SW 1271 (cell line): ENCODE data around the gene HGF.
"Not testable (repeated sequence)": the region's sequence is repeated elsewhere in the genome, so short reads cannot be mapped to it uniquely, and the experiment has no call there.

Source experiments
- DNase-seq, 2 experiments: peaks; one replicate each; lab custom pipeline; 2025; lab: John Stamatoyannopoulos, UW

The HGF gene

DNA sequence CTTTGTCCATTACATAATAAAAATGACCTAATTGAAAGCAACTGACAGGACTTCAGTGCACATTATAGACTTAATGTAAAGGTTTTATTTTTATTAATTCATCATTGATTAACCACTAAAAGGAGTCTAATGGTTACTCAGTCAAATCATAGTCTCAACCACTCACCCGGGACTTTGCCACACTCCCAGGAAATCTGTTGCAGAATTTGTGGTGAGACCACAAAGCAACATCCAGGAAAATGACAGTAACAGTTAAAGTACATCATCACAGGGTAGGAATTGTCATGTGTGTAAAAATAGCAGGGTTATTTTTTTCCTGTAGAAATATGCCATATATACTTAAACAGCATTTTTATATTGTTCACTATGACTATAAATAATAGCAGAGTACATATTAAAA lies 6.3 kb upstream of the HGF start:
- DNase-seq: no peak

DNA sequence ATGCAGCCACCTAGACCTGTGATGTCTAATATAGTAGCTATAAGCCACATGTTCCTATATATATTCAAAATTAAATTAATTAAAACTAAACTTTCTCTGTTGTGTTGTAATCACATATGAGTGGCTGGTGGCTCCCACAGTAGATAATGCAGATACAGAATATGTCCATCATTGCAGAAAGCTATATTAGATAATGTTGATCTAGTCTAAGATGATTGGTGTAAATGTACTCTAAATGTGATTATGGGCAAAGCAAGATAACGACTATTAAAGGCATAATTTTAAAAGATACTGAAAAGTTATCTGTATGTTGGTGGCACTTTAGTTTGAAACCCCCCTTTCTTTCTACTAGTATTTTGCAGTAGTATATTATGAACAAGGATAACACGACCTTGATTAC lies 5.7 kb upstream of the HGF start:
- DNase-seq: no peak

DNA sequence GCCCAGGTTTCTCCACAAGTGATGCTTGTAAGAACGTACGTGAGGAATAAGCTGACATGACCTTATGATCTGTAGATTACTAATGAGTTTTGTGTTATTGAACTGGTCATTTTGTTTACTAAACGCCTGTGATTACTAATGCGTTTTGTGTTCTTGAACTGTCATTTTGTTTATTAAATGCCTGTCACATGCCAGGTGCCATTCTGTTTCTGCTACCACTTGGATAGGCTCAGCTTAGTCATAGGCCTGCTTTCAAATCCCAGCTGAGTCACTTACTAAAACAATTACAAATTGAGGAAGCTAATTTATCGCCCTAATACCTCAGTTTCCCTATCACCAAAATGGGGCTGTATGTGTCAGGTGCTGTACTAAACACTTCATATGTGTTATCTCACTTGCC lies 4.7 kb upstream of the HGF start:
- no peak for DNase-seq

DNA sequence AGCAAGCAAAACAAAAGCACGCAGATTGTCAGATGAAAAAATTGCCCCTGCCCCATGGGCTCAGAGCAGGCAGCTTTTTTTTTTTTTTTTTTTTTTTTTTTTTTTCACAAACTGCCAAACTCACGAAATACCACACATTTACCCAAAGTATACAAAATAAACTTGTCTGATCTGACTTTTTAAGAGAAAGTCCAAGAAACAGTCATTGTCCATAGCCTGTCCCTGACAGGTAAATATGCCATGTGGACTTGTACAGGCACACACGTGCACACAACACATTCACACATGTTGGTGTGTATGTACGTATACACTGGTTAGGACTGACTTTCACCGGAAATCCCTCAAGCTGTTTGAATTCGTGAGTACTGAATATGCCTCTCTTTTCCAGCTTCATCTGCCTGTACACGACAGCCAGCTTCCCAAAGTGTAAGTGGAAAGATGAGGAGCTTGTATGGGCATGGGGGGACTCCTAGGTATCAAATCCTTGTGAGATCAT lies 929 bp upstream of the HGF start:
- no peak for DNase-seq

DNA sequence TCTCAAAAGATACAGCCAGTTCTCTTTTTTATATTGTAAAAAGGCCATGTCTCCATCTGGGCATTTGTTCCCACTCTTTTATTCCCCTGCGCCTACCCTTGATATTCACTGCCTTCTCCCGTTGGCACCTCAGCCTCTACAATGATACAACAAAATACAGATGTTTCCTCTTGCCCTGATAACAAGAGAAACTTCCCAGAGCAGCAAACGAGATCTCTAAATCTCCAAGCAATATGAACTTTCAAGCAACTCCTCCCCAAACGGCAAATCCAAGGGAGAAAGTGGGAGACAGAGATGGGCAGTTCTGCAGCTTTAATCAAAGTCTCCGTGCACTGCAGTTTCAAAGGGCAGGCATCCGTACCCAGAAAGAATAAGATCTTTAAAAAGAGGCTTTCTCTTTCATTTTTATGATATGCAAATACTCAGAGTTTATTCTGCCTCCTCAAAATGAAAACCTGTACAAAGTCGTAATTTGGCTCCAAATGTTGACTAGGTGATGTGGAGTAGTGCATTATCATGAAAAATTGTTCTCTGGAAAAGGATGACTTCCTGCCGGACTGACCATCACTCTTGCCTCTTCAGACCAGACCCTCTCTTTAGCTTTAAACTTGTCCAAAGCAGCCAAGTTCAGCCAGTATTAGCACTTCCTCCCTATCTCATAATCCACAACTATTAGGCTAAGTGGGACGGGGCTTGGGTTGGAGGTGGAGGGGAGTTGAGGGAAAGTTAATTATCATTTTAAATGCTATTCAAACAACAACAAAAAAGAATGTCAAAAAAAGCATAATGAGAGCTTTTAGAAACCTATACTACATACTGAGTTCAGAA lies 682 bp downstream of the HGF start:
- no peak for DNase-seq

DNA sequence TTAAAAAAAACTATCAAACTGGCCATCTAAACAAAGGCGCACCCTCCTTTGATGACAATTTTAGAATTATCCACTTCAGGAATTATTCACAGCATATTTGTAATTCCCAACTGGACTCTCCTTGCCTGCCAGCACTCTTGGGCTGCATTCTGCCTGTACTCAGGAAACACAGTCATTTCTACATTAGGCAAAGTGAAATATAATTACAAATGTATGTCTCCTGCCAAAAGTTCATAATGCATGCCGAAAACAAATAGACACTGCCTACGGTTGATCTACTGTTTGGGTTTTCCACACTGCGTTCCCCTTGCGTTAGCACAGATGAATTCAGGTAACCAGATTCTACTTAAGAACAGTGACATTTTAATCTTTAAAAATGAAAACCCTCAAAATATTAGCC lies 1.9 kb downstream of the HGF start:
- DNase-seq: no peak

DNA sequence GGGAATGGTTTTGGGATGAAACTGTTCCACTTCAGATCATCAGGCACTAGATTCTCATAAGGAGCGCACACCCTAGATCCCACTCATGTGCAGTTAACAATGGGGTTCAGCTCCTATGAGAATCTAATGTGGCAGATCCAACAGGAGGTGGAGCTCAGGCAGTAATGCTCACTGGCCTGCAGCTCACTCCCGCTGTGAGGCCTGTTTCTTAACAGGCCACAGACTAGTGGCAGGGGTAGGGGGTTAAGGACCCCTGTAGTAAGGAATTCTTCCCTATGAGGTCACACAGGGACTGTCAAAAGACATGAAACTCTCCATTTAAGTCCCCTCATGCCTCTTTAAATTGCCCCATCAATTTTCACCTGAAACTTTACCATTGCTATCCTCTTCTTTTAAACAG lies 8.0 kb downstream of the HGF start:
- no peak for DNase-seq

DNA sequence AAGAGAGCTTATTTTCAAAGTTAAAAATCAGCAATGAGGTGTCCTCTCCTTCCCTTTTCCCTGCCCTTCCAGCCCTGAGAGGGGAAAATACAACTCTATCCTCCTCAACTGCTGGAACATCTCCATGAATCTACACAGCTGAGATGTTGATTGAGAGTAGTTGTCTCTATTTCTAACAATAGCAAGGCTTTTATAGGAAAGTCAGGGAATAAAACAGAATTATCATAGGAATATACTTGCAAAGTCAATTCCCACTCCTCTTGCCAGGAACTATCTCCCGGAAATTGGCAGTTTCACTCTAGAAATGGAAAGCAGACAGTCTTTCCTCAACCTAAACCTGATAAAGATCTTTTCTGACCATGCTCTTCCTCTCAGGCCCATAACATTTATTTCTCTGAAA lies 8.8 kb downstream of the HGF start:
- no peak for DNase-seq

DNA sequence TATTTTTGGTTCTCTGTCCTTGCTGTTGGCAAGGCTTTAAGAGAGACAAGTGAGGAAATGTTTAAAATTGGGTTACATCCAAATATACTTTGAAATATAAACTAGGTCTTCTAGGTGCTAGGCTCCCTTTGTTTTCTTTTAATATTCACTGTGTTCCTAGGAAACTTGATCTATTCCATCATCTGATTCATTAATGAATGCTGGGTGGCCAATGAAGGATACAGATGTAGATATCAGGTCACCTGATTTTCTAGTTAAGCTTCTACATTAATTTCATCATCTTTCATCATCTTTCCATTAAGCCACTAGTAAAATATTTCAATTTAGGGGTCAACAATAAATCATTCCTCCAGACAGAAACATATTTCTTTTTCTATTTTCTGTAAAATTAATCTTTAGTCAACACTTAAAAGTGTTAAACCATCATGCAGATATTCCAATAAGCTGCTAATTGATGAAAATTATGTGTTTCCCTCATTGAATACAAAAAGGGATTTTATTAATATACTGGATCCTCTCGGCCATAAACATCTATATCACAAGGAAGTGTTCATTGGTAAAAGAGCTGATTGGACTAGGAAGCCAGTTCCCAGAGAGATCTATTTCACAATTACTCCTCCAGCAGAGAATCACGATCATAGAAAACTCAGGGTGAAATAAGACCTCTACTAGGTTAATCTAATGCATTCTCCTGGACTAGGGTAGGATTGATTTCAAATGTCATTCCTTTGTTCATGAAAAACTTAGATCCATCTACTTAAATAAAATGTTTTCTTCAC lies 14.7 kb downstream of the HGF start:
- DNase-seq: no peak

DNA sequence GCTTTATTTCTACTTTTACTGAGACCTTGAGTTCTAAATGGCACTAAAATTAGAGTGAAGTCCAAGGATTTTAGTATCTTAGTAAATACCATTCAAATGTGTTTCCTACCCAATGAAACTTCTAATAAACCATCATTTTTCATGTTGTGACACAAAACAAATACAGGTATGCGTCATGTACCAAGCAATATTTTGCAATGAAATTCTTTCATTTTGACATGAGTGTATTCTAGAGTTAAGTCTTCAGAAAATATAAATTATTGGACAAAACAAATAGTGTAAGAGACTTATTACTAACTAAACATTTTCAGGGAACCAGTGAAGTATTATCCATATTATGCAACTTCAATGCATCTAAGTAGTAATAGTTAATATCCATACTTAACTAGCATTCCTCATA lies 16.5 kb downstream of the HGF start:
- no peak for DNase-seq

DNA sequence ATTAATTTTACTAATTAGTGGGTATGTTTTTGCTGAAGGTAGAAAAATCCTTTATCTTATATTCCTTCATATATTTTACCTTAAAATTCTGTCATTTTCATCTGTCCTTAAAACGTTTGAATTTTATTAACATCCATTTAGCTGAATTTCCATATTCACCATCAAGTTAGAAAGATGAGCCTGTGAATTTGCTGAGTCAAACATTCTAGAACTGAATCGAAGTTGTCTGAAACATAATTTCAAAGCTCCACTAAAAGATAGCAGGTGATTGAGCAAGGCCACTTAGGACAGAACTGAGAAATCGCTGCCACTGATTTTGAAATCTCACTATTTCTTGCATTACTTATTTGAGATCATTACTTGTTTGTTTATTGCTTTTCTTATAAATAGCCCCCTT lies 17.5 kb downstream of the HGF start:
- no peak for DNase-seq

DNA sequence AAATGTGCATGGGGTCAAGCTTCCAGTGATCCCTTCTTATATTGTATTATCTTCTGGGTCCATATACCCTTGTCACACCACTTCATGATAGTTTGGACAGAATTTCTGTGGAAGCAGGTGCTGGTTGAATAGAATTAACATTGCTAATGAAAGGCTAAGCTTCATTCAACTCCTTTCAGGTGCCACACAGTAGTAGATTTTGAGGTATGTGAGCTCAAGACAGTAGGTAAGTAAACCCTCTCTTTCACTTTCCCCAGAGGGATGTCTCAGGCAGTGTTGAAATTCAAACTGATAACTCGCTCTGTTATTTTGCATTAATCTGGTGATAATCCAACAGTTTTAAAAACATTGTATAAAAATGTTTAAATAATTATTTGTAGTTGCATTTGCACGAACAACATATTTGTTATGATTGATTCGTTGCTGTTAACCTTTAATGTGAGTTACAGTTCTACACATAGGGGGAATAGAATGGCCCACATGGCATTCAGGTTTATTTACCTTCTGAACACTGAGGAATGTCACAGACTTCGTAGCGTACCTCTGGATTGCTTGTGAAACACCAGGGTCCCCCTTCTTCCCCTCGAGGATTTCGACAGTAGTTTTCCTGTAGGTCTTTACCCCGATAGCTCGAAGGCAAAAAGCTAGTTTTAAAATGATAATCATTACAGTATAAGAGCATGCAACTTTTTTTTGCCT lies 18.1 kb downstream of the HGF start:
- no peak for DNase-seq

DNA sequence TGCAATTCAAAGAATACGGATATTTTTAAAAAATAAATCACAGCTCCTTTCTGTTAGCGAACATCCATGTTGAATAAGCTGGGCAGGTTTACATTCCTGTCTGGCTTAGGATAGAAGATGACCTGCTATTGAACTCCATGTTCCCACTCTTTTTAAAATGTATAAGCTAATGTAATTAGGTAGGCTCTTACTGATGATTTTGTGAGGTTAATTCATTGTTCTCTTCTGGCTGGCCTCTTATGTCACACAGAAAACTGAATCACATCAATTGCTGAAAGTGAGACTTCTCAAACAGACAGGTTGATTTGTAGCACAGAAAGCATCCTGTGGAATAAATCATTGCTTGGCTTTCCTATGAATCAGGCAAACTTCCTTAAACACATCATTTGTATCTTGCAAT lies 24.2 kb downstream of the HGF start:
- no peak for DNase-seq

DNA sequence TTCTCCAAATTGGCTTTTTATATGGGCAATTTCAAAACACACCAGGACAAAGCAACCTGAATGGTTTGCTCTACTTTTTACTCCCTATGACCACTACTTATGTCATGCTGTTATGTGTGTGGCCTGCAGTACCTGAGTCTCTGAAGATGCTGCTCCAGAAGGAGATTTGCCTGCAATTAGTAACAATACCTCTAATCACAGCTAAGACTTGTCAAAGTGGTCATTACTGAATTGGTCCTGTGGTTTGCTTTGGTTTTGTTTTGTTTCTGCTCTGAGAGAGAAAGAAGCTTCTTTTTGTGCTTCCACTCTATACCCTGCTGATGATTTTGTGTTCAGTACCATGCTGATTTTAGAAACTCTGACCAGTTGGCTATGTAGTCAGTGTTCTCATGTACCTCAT lies 25.5 kb downstream of the HGF start:
- no peak for DNase-seq

DNA sequence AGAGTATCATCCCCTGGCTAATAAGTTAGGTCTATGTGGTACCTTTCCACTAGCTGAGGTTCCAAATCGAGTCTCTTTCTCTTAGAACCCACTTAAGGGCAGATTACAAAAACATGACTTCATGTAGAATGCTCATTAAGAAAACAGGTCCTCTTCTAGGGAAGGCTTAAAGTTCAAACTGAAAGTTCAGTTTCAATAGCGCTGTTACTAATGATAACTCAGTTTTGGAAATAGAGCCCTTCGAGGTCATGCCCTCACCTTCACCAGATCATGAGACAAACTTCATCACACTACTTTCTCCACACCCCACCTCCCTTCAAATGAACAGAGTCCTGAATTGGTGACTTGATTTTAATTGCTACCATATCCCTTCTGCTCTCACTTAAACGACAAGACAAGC lies 26.2 kb downstream of the HGF start:
- DNase-seq: no peak

DNA sequence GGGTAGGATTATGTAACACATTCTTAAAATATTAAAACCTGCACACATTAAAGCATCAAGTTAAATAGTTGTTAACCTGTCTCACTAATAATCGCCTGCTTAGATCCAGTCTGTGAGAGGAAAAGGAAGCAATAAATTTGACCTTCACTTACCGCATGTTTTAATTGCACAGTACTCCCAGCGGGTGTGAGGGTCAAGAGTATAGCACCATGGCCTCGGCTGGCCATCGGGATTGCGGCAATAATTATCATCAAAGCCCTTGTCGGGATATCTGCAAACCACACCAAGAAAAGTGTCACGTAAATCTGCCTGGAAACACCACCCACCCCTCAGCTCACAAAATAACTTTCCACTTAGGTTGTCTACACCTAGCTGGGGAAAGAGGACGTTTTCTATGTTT lies 26.6 kb downstream of the HGF start:
- no peak for DNase-seq

DNA sequence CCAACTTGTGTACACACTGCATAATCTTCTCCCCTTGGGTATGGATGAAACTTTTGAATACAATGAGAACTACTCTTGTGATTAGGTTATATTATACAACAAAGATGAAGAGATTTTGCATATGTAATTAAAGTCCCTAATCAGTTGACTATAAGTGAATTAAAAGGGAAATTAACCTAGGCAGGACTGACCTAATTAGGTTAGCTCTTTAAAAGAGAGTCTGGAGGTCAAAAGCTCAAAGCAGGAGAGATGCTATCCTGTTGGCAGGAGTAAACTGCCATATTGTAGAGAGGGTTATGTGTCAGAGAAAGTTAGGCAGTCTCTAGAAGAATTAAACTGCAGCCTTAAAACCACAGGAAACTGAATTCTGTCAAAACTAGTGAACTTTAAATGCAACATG lies 29.4 kb downstream of the HGF start:
- no peak for DNase-seq

DNA sequence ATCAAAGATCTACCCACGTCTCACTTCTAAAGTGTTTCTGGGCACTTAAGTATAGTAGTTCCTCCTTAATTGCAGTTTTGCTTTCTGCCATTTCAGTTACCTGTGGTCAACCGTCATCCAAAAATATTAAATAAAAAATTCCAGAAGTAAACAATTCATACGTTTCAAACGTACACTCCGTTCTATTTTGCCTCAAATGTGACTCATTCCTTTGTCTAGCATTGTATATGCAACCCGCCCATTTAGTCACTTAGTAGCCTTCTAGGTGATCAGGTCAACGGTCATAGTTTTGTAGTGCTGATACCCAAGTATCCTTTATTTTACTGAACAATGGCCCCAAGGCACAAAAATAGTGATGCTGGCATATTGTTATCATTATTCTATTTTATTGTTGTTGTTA lies 33.8 kb downstream of the HGF start:
- DNase-seq: no peak

DNA sequence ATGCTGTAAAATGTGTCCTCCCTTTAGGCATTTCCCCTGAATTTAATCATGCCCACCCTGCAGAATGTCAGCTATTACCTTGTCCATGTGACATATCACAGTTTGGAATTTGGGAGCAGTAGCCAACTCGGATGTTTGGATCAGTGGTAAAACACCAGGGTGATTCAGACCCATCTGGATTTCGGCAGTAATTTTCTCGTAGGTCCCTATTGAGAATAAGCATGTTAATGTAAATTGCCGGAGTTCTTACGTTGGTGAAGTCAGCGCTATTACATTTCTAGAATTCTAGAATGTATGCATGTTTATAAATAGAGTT lies 44.1 kb downstream of the HGF start:
- DNase-seq: no peak

DNA sequence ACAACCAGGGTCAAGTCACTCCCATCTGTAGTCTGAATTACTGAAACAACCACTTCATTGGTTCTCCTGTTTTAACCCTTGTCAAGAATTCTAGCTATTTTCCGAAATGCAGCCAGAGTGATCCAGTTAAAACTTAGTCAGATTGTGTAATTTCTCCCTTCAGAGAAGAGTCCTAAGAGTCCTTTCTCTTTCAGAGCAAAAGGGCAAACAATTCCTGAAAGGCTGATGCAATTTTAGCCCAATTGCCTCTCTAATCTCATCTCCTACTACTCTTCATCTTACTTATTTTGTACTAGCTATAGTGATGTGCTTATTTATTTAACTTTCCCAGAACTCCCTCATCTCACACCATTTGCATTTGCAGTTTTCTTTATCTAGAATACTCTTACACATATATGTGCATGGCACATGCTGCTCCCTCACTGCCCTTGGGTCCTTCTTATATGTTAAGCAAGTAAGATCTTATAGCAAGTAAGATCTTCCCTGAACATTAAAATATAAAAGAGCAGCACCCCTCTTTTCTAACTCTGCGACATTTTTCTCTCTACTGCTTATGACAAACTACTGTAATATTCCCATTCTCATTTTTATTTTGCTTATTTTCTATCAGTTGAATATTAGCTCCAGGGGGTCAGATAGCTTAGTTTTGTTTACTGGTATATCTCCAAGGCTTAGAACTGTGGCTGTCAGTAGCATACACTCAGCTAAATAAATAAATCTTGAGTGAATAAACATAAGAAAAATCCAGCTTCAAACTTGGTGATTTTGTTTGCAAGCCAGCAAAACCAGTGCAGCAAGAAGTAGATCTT lies 44.6 kb downstream of the HGF start:
- DNase-seq: no peak

DNA sequence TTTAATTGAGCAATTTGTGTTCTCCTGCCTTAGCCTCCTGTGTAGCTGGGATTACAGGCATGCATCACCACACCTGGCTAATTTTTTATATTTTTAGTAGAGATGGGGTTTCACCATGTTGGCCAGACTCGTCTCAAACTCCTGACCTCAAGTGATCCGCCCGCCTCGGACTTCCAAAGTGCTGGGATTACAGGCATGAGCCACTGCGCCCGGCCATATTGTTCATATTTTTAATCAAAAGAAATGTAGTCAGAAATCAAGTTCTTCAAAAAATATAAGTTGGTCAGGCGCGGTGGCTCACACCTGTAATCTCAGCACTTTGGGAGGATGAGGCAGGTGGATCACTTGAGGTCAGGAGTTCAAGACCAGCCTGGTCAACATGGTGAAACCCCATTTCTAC lies 47.6 kb downstream of the HGF start:
- not testable (repeated sequence) for DNase-seq

DNA sequence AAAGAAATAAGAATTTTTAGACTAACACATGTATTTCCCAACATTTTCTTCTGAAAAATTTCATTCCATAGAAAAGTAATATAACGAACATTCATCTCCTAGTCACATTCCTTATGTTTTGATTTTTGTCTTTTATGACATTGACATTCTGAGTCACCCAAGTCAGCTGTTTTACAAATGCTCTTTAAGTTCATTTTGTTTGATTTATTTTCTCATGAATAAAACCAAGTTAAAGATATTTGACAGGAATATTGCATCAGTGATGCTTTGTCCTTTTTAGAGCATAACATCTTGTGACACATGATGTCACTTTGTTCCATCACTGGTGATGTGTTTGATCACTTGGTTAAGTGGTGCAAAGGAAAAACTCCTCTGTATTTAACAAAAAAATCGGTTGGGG lies 48.4 kb downstream of the HGF start:
- no peak for DNase-seq
